ENCODE results near the gene ZBTB24. TPM values are rescaled to one million over a fixed set of nuclear protein-coding genes. Genes with fewer than 3 reads are reported as not detected.

The ZBTB24 gene
- total RNA-seq, 1 experiment from 2014 or later: 27.3 TPM

DNA sequence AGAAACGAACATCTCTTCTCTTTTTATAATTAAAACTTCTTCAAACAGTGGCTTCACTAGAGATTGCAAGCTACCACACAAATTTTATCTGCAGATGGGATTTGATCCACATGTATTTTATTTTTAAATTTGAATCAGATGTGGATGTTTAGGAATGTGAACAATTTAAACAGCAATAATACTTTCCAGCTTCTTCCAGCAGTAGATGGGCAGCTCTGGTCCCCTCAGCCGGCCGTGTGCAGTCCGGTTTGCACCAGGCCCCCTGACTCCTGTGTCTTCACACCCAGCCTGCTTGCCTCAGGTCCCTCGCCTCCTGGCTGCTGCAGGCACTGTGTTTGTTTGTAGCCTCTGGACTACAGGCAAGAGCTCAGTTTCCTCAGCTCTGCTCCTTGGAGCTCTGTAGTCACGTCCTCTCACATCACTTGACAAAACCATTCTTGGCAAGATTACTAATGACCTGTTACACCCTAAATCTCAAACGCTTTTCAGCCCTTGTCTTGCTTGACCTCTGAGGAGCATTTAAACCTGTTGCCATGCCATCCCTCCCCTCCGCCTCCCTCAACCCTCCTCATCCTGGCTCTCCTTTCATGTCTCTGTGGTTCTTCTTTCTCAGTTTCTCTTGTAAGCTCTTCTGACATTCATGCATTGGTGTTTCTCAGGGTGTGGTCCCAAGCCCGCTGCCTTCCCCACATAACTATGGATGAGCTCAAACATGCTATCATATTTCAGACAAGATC lies 13.2 kb upstream of the ZBTB24 start:
- Histone ChIP-seq H3K56ac (ENCODE audit: insufficient read length, low read depth, low read length) (no peak overlapping the region), H3K4me1 (ENCODE audit: insufficient read depth, low read length) (peaks cover 10% of the 10 kb centered on the region), H3K79me2 (ENCODE audit: insufficient read depth, low read length) (no peaks in the 10 kb centered on the region), H3K9me3 (ENCODE audit: control insufficient read depth, low read depth, low read length) (no peaks in the 10 kb centered on the region), H3K27ac (ENCODE audit: insufficient read length, low read depth, low read length) (no peak overlapping the region), H2BK5ac (ENCODE audit: insufficient read length, low read length) (no peak overlapping the region), H4K20me1 (ENCODE audit: control insufficient read depth, insufficient read depth, insufficient read length) (no peaks in the 10 kb centered on the region), H3K9ac (ENCODE audit: extremely low read depth, insufficient read length, low read length) (no peak overlapping the region), H3K4ac (ENCODE audit: low read depth, low read length) (no peak overlapping the region), H2BK12ac (ENCODE audit: insufficient read length, low read depth, low read length) (no peak overlapping the region), H3K4me2 (ENCODE audit: insufficient read depth, insufficient read length, low read length) (no peak overlapping the region), H3K27me3 (ENCODE audit: insufficient read depth, low read length) (no peaks in the 10 kb centered on the region), H3K79me1 (ENCODE audit: insufficient read depth, low read depth, low read length, poor library complexity, severe bottlenecking) (no peaks in the 10 kb centered on the region), H3T11ph (ENCODE audit: low read length) (no peak overlapping the region), H3K23ac (ENCODE audit: insufficient read length, low read depth, low read length) (no peak overlapping the region), H3K14ac (ENCODE audit: insufficient read depth, low read length) (no peak overlapping the region), H4K5ac (ENCODE audit: insufficient read length, low read depth, low read length) (no peak overlapping the region), H2BK120ac (ENCODE audit: low read depth, low read length, poor library complexity, severe bottlenecking) (no peak overlapping the region), H2AK5ac (ENCODE audit: insufficient read length, low read length) (no peak overlapping the region), H2BK20ac (ENCODE audit: low read depth, low read length, poor library complexity, severe bottlenecking) (no peak overlapping the region), H2AFZ (ENCODE audit: low read length) (no peak overlapping the region), H4K91ac (ENCODE audit: insufficient read length, low read depth, low read length) (no peak overlapping the region), H2BK15ac (ENCODE audit: low read depth, low read length) (no peak overlapping the region), H4K8ac (replicated peaks; ENCODE audit: insufficient read length, low read depth, low read length) (no peak overlapping the region), H3K23me2 (ENCODE audit: insufficient read length, low read depth, low read length, poor library complexity, severe bottlenecking) (no peaks in the 10 kb centered on the region), H3K18ac (ENCODE audit: insufficient read length, low read depth, low read length) (no peak overlapping the region)
- Mint-ChIP-seq H3K4me1 (peaks cover 55 to 61% of the 10 kb centered on the region in 2 experiments), H3K27me3 (ENCODE audit: low read depth) (peaks cover 3% of the 10 kb centered on the region; the same call in 1 of the 2 replicates), H3K36me3 (ENCODE audit: insufficient read depth in 1 of 3, low read depth in 3 of 3) (no peaks in the 10 kb centered on the region; a peak in 1 of 7 replicates), H3K27ac (0 out of 7 replicates have a peak overlapping the region, but pooled peaks of 1 of the 3 experiments have one; percentile 22), H3K9me3 (no peaks in the 10 kb centered on the region; a peak in 1 of 5 replicates), H3K4me3 (no peak overlapping the region)
- no peak for TF ChIP-seq CTCF (conservative IDR thresholded peaks at IDR 0.05)
- 100% methylated on average over 1 of the region's 9 CpGs for WGBS (ENCODE audit: extremely low coverage, insufficient read length, low lambda C conversion rate)
- no peak for DNase-seq

All from H9 (cell line).